HG03135 (cell line): Measurements from ENCODE around the gene ALG8.
"Not testable (repeated sequence)": the region's sequence is repeated elsewhere in the genome, so short reads cannot be mapped to it uniquely, and the experiment has no call there.

ENCODE experiments used
- ATAC-seq: cut with Tn5 transposase; IDR thresholded peaks from one replicate; pipeline ENCODE4 v1.9.1; 2021; ENCODE audit warnings: mild to moderate bottlenecking, moderate library complexity; ENCODE audit not compliant: unreplicated experiment

The ALG8 gene

DNA sequence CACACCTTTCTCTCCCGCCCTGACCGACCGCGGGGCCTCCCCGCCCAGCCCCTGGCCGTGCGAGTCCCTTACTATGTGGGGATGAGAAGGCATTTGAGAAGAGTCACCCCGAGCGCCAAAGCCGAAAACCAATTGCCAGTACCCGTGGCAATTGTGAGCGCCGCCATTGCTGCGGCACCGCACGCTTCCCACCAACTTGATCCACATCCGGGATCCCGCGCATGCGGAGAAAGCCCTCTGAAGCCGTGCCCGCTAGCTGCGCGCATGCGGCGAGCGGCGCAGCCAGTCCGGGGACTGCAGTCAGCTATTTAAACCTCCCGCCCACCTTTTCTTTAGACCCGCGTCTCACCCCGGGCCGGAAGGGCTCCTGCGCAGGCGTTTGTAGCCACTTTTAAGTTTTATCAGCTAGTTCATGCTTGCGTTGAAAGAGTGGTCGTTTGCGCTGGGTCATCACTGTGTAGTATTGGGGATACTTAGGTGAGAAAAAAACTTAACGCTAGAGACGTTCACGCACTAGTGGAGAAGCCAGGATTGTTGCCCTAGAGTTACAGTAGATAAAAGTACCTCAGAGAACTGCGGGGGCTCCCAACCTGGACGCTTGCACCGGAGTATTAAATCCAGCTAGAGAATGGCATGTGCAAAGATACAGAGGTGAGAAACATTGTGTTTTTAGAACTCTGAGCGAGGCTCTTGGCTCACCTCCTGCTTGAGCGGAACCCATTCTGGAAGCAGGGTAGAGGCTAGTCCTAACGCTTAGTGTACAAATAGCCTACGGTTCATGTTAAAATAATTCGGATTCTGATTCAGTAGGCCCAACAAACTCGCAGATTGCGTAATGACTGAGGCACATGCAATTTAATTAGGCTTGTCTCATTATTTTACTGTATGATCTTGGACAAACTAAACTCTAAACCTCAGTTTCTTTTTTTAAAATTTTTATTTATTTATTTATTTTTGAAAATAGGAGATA is at the start of gene ALG8:
Gene ALG8, minus strand, starts transcription at position 205 of the 970 bp plus-strand sequence. Its CDS starts 38 bp downstream, at position 167.
- ATAC-seq: peak; percentile 91

DNA sequence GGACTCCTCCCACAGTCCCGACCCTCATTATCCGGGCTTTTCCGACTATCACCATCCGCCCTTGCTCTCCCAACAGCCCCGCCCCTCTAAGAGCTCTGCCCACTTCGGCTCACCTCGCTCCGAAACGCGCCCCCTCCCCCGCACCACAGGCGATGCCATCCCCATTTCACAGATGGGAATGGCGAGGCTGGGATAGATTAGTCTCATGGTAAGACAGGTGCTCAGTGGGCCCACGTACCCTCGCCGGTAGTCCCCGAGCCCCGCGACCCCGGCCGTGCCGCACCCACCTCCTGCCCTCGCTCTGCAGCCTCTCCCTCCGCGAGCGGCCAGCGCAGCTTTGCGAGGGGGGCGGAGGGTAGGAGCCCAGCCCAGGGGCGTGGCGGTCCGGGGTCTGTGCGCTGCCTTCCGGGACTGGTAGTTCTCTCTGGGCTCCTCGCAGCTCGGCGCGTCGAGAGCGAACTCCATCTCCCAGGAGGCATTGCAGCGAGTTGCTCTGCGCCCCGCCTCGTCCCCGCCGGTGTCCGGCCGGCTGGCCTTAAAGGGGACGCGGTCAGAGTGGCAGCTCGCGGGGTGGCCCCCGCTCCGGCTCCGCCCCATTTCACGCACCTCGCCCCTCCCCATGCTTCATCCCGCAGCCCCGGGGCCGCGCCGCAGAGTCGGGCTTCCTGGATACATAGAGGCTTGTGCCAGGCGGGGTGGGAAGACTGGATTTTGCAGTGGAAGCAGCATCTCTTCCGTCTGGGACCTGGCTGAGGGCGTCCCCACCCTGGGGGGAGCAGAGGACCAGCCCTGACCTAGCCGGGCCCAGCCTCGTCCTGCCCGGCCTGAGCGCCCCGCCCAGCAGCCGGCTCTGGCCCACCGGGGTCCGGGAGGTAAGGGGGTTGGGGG is 49.1 kb upstream of the ALG8 start, which contains the start of the genes KCTD21 and USP35:
Gene KCTD21, minus strand, starts transcription at position 341 of the 888 bp plus-strand sequence. CDS start 14,072 bp downstream, outside the sequence.
Gene USP35, plus strand, starts transcription at position 634 of the 888 bp plus-strand sequence. CDS start 7,327 bp downstream, outside the sequence.
- peak; percentile 97 for ATAC-seq

- peak; percentile 11 for ATAC-seq
These were observed 48.2 kb upstream of the ALG8 start for GRCh38 chr11:78187366-78188285.

GRCh38 chr11:78181185-78181584 is 41.8 kb upstream of the ALG8 start:
- ATAC-seq: no peak

- no peak for ATAC-seq
These were observed 41.3 kb upstream of the ALG8 start for GRCh38 chr11:78180751-78181150.

DNA sequence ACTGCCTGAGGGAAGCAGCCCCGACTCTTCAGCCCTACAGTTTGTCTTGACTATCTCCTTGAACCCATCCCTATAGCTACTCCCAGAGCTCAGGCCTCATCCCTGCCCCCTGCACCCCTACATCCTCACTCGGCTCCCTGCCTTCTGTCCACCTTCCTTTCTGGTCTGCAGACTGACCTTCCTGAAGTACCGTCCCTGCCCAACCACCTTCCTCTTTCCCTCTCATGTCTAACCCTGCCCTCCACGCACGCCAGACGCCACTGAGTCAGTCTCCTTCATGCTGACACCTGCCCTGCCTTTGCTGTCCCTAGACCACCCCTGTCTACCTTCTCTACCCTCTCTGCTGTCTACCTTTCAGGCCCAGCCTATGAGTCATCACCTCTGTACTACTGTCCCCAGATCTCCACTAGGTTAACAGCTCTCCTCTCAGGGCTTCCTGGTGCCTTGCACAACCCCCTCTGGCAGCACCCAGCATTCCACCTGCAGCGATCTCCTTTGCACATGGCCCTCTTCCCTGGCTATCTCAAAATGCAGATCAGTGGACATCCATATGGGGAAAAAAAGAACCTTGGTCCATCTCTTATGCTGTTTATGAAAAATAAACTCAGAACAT is 40.1 kb upstream of the ALG8 start:
- ATAC-seq: no peak

DNA sequence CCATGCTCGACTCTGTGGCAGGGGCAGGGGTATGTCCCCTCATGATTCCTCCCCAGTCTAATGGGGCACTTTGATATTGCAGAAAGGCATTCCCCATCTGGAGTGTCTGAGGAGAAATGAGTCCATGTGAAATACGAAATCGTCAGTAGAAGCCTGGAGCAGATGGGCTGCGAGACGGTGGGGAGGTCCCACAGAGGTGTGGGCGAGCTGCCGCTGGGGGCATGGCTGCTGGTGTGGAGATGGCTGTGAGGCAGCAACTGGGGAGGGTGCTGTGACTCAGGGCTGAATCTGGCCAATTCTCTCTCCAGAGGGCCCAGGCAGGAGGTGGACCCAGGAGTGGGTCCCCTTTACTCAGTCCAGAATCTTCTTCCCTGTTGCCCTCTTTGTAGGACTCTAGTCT is 37.8 kb upstream of the ALG8 start:
- ATAC-seq: no peak

DNA sequence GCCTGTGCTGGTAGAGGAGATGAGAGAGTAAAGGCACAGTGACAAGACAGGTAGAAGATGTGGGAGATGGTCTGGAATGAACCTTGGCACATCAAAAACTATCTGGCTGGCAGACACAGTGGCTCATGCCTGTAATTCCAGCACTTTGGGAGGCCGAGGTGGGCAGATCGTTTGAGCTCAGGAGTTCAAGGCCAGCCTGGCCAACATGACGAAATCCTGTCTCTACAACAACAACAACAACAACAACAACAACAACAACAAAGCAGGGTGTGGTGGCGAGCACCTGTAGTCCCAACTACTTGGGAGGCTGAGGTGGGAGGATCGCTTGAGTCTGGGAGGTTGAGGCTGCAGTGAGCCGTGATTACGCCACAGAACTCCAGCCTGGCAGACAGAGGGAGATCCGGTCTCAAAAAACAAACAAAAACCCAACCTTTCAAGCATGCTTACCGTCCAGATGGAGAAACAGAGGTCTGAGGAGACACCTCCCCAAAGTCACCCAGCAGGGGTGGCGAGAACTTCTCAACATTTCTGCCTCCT is 37.2 kb upstream of the ALG8 start:
- no peak for ATAC-seq

DNA sequence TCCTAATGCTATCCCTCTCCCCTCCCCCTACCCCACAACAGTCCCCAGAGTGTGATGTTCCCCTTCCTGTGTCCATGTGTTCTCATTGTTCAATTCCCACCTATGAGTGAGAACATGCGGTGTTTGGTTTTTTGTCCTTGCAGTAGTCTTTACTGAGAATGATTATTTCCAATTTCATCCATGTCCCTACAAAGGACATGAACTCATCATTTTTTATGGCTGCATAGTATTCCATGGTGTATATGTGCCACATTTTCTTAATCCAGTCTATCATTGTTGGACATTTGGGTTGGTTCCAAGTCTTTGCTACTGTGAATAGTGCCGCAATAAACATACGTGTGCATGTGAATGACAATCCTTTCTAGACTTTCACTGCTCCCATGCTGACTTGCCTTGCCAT is 36.4 kb upstream of the ALG8 start:
- ATAC-seq: not testable (repeated sequence)

GRCh38 chr11:78171951-78172350 is 32.5 kb upstream of the ALG8 start:
- ATAC-seq: no peak

GRCh38 chr11:78170874-78171549 is 31.6 kb upstream of the ALG8 start:
- ATAC-seq: no peak

DNA sequence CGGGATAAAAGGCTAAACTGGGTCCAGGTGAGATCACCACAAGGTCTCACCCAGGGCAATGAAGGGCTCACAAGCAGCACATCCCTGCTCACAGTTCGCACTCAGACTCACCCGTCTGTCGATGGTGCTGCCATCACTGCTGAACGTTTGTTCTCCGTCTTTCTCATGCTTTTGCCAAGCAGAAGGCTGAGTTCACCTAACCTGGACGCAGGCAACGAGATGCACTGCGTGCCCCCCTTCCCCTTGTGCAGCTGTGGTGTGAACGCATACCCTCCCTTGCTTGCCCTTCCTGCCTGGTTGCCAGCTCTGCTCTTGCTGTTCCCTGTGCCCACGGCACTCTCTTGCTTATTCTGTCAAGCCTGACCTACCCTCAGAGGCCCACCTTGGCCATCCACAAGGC is 31.0 kb upstream of the ALG8 start:
- no peak for ATAC-seq

- no peak for ATAC-seq
These were observed 29.4 kb upstream of the ALG8 start for GRCh38 chr11:78168539-78169477.

- ATAC-seq: no peak
These were observed 27.5 kb upstream of the ALG8 start for GRCh38 chr11:78166855-78167469.

GRCh38 chr11:78164471-78164870 is 25.0 kb upstream of the ALG8 start:
- no peak for ATAC-seq

GRCh38 chr11:78163828-78164227 is 24.4 kb upstream of the ALG8 start:
- ATAC-seq: no peak

- ATAC-seq: no peak
These were observed 22.5 kb upstream of the ALG8 start for GRCh38 chr11:78161962-78162371.
